B cell (primary cell): ENCODE data around the gene AOAH. TPM values are rescaled to one million over a fixed set of nuclear protein-coding genes. Genes with fewer than 3 reads are reported as not detected.

ENCODE experiments used
- ATAC-seq: fragments of 200-7000 bp; cut with Tn5 transposase; one replicate; pipeline ENCODE4 v1.10.0; 2021; ENCODE audit warnings: low read depth, mild to moderate bottlenecking, moderate number of reproducible peaks, moderate library complexity
- CTCF ChIA-PET: fragments of 350-600 bp; sonication (Branson Sonifier 250); formaldehyde crosslinking; loops from one replicate; lab custom pipeline; 2021; ENCODE audit warnings: antibody characterized with exemption, inconsistent platforms; lab: Charles Lee
- POLR2A ChIA-PET: fragments of 350-600 bp; sonication (Branson Sonifier 250); formaldehyde crosslinking; loops from one replicate; lab custom pipeline; 2021; ENCODE audit warnings: antibody characterized with exemption; lab: Charles Lee
- DNase-seq: peaks from one replicate; pipeline ENCODE4 v3.0.0; 2013
- H2AFZ ChIP-seq: 2 replicates; pipeline ENCODE4 v1.6.1; 2012; ENCODE audit warnings: mild to moderate bottlenecking, low read depth, low read length; ENCODE audit not compliant: insufficient read depth, poor library complexity, severe bottlenecking
- H3K27ac ChIP-seq, 2 donors: 1 replicate in 1 of 2; 2 replicates in 1 of 2; pipeline ENCODE4 v1.5.1; 2012 to 2013; ENCODE audit warnings: low read length in 2 of 2, mild to moderate bottlenecking in 2 of 2, moderate library complexity in 1 of 2
- H3K27me3 ChIP-seq, 4 experiments: fragments of 200-600 bp in 1 of 4; sonication (generic) in 1 of 4; replicated peaks in 1 of 4; 1 replicate in 2 of 4; 2 replicates in 2 of 4; pipeline versions ENCODE4 v1.6.1 to v1.7.0; 2013 to 2016; ENCODE audit warnings: low read length in 3 of 4, mild to moderate bottlenecking in 2 of 4, mixed read lengths in 1 of 4, moderate library complexity in 1 of 4; ENCODE audit not compliant: insufficient read depth in 4 of 4, control insufficient read depth in 3 of 4; ENCODE audit errors: control extremely low read depth in 1 of 4
- H3K36me3 ChIP-seq, 2 experiments: replicated peaks in 1 of 2; 1 replicate in 1 of 2; 2 replicates in 1 of 2; pipeline versions ENCODE4 v1.6.1 to v1.7.1; 2013; ENCODE audit warnings: low read length in 1 of 2; ENCODE audit not compliant: insufficient read depth in 2 of 2, control insufficient read depth in 1 of 2; ENCODE audit errors: control extremely low read depth in 1 of 2, extremely low read depth in 1 of 2
- H3K4me1 ChIP-seq, 2 donors: fragments of 200-600 bp in 1 of 2; sonication (generic) in 1 of 2; 1 replicate in 1 of 2; 2 replicates in 1 of 2; pipeline versions ENCODE4 v1.5.1 to v1.6.1; 2013 to 2017; ENCODE audit warnings: low read length in 2 of 2; ENCODE audit not compliant: control insufficient read depth in 2 of 2, insufficient read depth in 2 of 2
- H3K4me2 ChIP-seq: replicated peaks from 2 replicates; pipeline ENCODE3; 2012; ENCODE audit warnings: mild to moderate bottlenecking, low read depth, low read length; ENCODE audit not compliant: poor library complexity, severe bottlenecking
- H3K4me3 ChIP-seq, 5 experiments: fragments of 200-600 bp in 1 of 5; sonication (generic) in 1 of 5; 1 replicate in 3 of 5; 2 replicates in 2 of 5; pipeline versions ENCODE4 v1.5.1 to v1.7.0; 2011 to 2016; ENCODE audit warnings: low read length in 4 of 5, mild to moderate bottlenecking in 4 of 5, low read depth in 2 of 5, control low read depth in 1 of 5, moderate library complexity in 1 of 5; ENCODE audit not compliant: insufficient read depth in 1 of 5; ENCODE audit errors: control extremely low read depth in 1 of 5, extremely low read depth in 1 of 5
- H3K79me2 ChIP-seq: fragments of 200-600 bp; sonication (generic); one replicate; pipeline ENCODE4 v1.6.0; 2016; ENCODE audit warnings: low read length; ENCODE audit not compliant: control insufficient read depth, insufficient read depth
- H3K9ac ChIP-seq: fragments of 200-600 bp; sonication (generic); 2 replicates; pipeline ENCODE4 v1.6.1; 2017; ENCODE audit warnings: mild to moderate bottlenecking, low read length, moderate library complexity
- H3K9me3 ChIP-seq, 3 donors: one replicate each; pipeline versions ENCODE4 v1.6.1 to v1.7.1; 2013; ENCODE audit warnings: low read length in 2 of 3; ENCODE audit not compliant: control insufficient read depth in 2 of 3, insufficient read depth in 1 of 3; ENCODE audit errors: control extremely low read depth in 1 of 3
- H4K20me1 ChIP-seq: 2 replicates; pipeline ENCODE4 v1.6.0; 2012; ENCODE audit warnings: mild to moderate bottlenecking, low read length; ENCODE audit not compliant: insufficient read depth, control insufficient read depth, poor library complexity, severe bottlenecking
- H3K27ac Mint-ChIP-seq: one replicate; pipeline ENCODE4 v1.8.0; 2021; ENCODE audit warnings: mixed read lengths
- H3K27me3 Mint-ChIP-seq: one replicate; pipeline ENCODE4 v1.8.0; 2021; ENCODE audit warnings: mixed read lengths
- H3K4me1 Mint-ChIP-seq: one replicate; pipeline ENCODE4 v1.8.0; 2021; ENCODE audit warnings: mixed read lengths
- H3K4me3 Mint-ChIP-seq: one replicate; pipeline ENCODE4 v1.8.0; 2021; ENCODE audit warnings: mixed read lengths
- H3K9me3 Mint-ChIP-seq: one replicate; pipeline ENCODE4 v1.8.0; 2022; ENCODE audit warnings: mixed read lengths; ENCODE audit not compliant: insufficient read depth
- CTCF ChIP-seq: fragments of 200-600 bp; IDR thresholded peaks from one replicate; pipeline ENCODE4 v1.8.0; 2022; ENCODE audit warnings: antibody characterized with exemption, mild to moderate bottlenecking
- EZH2 ChIP-seq: IDR thresholded peaks from 2 replicates; pipeline ENCODE4 v1.6.1; 2012; ENCODE audit warnings: borderline replicate concordance, low read depth, mild to moderate bottlenecking, moderate library complexity, low read length; ENCODE audit not compliant: insufficient read depth, poor library complexity, severe bottlenecking
- WGBS: methylation state at CpG from one replicate; pipeline ENCODE4 v1.1.5; 2013; ENCODE audit warnings: missing lambda C conversion rate; ENCODE audit not compliant: insufficient coverage; 5-methylcytosine and 5-hydroxymethylcytosine counted together
- intact Hi-C: fragments of 100-400 bp; cut with micrococcal nuclease; formaldehyde crosslinking; loops from one replicate; pipeline ENCODE4 v1.10.0; 2022
- polyA plus RNA-seq: library from polyadenylated mRNA; depleted of rRNA; stranded (reverse); fragments of >200 nt; gene quantifications from 2 replicates; pipeline ENCODE4 v1.2.3, GENCODE V29; 2012
- total RNA-seq, 2 donors: library from RNA; stranded (reverse); fragments of 120-200 nt in 1 of 2; gene quantifications; 1 replicate in 1 of 2; 2 replicates in 1 of 2; pipeline versions ENCODE4 v1.2.3 to v1.2.4, GENCODE V29; 2013 to 2022

The AOAH gene
- total and polyA plus RNA-seq, 2 donors (not counting 1 experiment from before 2014, with no cell fraction given), result 2.6 to 5.0 TPM

GRCh38 chr7:36604806-36605205 is 119.5 kb downstream of the AOAH start:
- Histone ChIP-seq H3K9ac (no peak overlapping the region), H2AFZ (no peak overlapping the region), H3K4me1 (no peaks in the 10 kb centered on the region), H4K20me1 (no peaks in the 10 kb centered on the region), H3K4me2 (no peak overlapping the region), H3K27ac (no peak overlapping the region), H3K79me2 (no peaks in the 10 kb centered on the region), H3K4me3 (no peak overlapping the region), H3K9me3 (peaks cover 0 to 3% (median 0%) of the 10 kb centered on the region in 3 donors), H3K36me3 (no peaks in the 10 kb centered on the region), H3K27me3 (no peaks in the 10 kb centered on the region)
- H3K9me3 Mint-ChIP-seq, result no peaks in the 10 kb centered on the region
- ChIA-PET POLR2A (no interaction called here), CTCF (interaction anchor here (1.4 kb wide), 1 partner anchor 11 kb away, joined by 3 read pairs; no protein-coding TSS in a partner anchor)
- H3K4me1 Mint-ChIP-seq, result no peaks in the 10 kb centered on the region
- ATAC-seq, result no peak
- WGBS, result 100% methylated on average over 2 of the region's 3 CpGs
- TF ChIP-seq EZH2 (no peak), CTCF (no peak)
- DNase-seq, result no peak
- H3K4me3 Mint-ChIP-seq, result no peak overlapping the region
- H3K27ac Mint-ChIP-seq, result no peak overlapping the region
- peaks cover 10% of the 10 kb centered on the region for H3K27me3 Mint-ChIP-seq
- intact Hi-C loops, result no loop called here

- no peaks in the 10 kb centered on the region for H3K4me1 Mint-ChIP-seq
- Histone ChIP-seq H3K36me3 (no peaks in the 10 kb centered on the region), H2AFZ (no peak overlapping the region), H3K4me3 (no peak overlapping the region), H3K9me3 (peaks cover 0 to 3% (median 0%) of the 10 kb centered on the region in 3 donors), H4K20me1 (no peaks in the 10 kb centered on the region), H3K27ac (no peak overlapping the region), H3K9ac (no peak overlapping the region), H3K4me1 (no peaks in the 10 kb centered on the region), H3K79me2 (no peaks in the 10 kb centered on the region), H3K4me2 (no peak overlapping the region), H3K27me3 (no peaks in the 10 kb centered on the region)
- CTCF ChIA-PET, result interaction anchor here (1.4 kb wide), 1 partner anchor 12 kb away, joined by 3 read pairs; no protein-coding TSS in a partner anchor
- POLR2A ChIA-PET, result no interaction called here
- H3K27ac Mint-ChIP-seq, result no peak overlapping the region
- H3K27me3 Mint-ChIP-seq, result peaks cover 8% of the 10 kb centered on the region
- H3K4me3 Mint-ChIP-seq, result no peak overlapping the region
- DNase-seq (no peak), ATAC-seq (no peak)
- no peaks in the 10 kb centered on the region for H3K9me3 Mint-ChIP-seq
- intact Hi-C loops, result no loop called here
- TF ChIP-seq EZH2 (no peak), CTCF (no peak)
- 76% methylated on average over 7 of the region's 7 CpGs for WGBS
Observed at GRCh38 chr7:36602934-36603887, 121.1 kb downstream of the AOAH start.
